T-helper 17 cell (primary cell): ENCODE measurements around the gene NPPB. TPM values are rescaled to one million over a fixed set of nuclear protein-coding genes. Genes with fewer than 3 reads are reported as not detected.

Experiments used
- ATAC-seq: fragments of 150-1000 bp; cut with Tn5 transposase; 2 replicates; pipeline ENCODE4 v1.10.0; 2021; ENCODE audit warnings: mild to moderate bottlenecking, moderate library complexity
- DNase-seq, 3 donors: peaks; one replicate each; pipeline versions ENCODE4 v3.0.0 to v3.0.0-alpha.2; 2020 to 2021
- H3K9me3 ChIP-seq: one replicate; pipeline ENCODE4 v1.7.0; 2013; ENCODE audit warnings: low read length, mild to moderate bottlenecking; ENCODE audit not compliant: control insufficient read depth, poor library complexity, severe bottlenecking
- H3K27ac Mint-ChIP-seq: one replicate; pipeline ENCODE4 v1.8.0; 2022; ENCODE audit warnings: mild to moderate bottlenecking, moderate library complexity, mixed read lengths
- H3K27me3 Mint-ChIP-seq: one replicate; pipeline ENCODE4 v1.8.0; 2022; ENCODE audit warnings: mixed read lengths
- H3K36me3 Mint-ChIP-seq: one replicate; pipeline ENCODE4 v1.8.0; 2022; ENCODE audit warnings: low read depth, mixed read lengths
- H3K4me1 Mint-ChIP-seq: one replicate; pipeline ENCODE4 v1.8.0; 2022; ENCODE audit warnings: mild to moderate bottlenecking, mixed read lengths
- H3K4me3 Mint-ChIP-seq: one replicate; pipeline ENCODE4 v1.8.0; 2022; ENCODE audit warnings: mild to moderate bottlenecking, moderate library complexity, mixed read lengths
- total RNA-seq, 4 donors: library from RNA in 2 of 4; stranded (reverse) in 2 of 4; gene quantifications; one replicate each; pipeline ENCODE4 v1.2.3 and lab custom pipeline; 2022 to 2026

Gene NPPB
- total RNA-seq, 2 donors from 2014 or later = not detected

DNA sequence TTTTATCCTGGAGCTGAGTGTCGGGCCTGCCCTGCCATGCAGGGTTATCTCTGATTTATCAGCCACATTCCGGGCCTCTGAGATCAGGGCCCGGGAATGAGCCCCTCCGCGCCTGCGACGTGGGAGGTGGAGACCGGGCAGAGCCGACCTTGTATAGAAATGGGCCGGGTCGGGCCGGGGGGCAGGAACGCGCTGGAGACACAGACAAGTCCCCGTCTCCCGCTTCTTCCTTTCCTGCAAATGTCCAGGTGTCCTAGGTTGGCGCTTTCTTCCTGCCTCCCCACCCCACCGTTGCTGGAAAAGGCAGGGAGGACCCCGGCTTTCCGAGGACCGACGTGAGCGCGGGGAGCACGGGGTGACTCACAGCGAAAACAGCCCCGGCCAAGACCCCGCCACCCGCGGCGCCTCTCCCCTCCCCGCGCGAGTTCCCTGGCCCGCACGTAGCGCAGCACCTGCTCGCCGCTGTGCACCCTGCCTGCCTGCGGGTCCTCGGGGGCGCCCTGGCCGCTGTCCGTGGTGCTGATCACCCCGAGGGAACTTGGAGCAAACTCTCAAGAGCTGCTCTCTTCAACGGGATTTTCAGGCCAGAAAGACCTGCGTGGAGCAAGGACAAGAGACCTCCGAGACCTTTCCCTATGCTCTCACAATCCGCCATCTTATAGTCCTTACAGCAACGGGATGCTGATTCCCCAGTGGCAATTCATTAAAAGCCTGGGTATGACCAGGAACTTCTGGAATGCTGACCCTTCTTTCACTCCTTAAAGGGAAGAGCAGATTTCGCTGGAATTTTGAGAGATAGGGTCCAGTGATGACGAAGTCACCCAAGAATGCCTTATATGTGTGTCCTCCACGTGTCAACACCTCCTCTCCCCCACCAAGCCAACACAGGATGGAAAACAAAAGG lies 475 bp upstream of the NPPB start:
- H3K4me1 Mint-ChIP-seq = no peaks in the 10 kb centered on the region
- peak; percentile 83 for ATAC-seq
- H3K27ac Mint-ChIP-seq = no peak overlapping the region
- H3K36me3 Mint-ChIP-seq = peaks cover 2% of the 10 kb centered on the region
- H3K4me3 Mint-ChIP-seq = no peak overlapping the region
- peak; percentile 46 to 71 (median 49) for DNase-seq
- H3K9me3 ChIP-seq = no peaks in the 10 kb centered on the region
- H3K27me3 Mint-ChIP-seq = peaks cover 68% of the 10 kb centered on the region

DNA sequence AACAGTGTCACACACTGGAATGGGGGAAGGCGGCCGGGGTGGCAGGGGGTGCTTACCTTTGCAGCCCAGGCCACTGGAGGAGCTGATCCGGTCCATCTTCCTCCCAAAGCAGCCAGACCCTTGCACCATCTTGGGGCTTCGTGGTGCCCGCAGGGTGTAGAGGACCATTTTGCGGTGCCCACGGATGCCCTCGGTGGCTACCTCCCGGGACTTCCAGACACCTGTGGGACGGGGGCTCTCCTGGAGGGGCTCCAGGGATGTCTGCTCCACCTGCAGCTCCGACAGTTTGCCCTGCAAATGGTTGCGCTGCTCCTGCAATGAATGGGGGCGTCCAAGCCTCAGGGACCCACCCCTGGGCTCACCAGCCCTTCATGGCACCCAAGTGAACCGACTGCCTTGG lies 587 bp downstream of the NPPB start:
- no peak for ATAC-seq
- no peaks in the 10 kb centered on the region for H3K4me1 Mint-ChIP-seq
- H3K4me3 Mint-ChIP-seq = no peak overlapping the region
- H3K9me3 ChIP-seq = no peaks in the 10 kb centered on the region
- no peak for DNase-seq
- peaks cover 75% of the 10 kb centered on the region for H3K27me3 Mint-ChIP-seq
- no peak overlapping the region for H3K27ac Mint-ChIP-seq
- peaks cover 2% of the 10 kb centered on the region for H3K36me3 Mint-ChIP-seq

DNA sequence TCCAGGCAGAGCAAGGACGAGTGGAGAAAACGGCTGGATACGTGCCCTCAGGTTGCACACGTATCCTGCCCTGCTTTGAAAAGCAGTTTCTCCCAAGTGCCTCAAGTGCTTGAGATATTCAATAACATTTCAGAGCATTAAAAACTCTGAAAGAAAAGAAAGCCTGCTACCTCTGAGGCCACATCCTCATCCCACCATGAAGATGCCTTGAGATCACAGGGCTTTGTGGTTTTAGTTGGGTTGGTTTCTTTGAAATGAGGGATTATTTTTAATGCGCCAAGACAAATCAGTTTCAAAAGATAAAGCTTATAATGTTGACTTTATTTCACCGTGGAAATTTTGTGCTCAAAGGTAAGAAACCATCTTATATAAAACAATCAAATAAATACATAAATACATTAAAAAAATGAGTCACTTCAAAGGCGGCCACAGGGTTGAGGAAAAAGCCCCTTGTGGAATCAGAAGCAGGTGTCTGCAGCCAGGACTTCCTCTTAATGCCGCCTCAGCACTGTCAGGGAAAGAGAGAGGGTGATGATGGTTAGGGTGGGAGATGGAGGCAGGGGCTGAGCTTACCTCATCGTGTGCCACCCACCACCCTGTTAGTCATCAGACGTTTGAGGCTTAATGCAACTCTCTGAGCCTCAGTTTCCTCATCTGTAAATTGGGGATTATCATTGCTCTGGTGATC lies 1.4 kb downstream of the NPPB start:
- no peak overlapping the region for H3K4me3 Mint-ChIP-seq
- no peaks in the 10 kb centered on the region for H3K9me3 ChIP-seq
- H3K27ac Mint-ChIP-seq = no peak overlapping the region
- ATAC-seq (no peak), DNase-seq (no peak)
- peaks cover 2% of the 10 kb centered on the region for H3K36me3 Mint-ChIP-seq
- no peaks in the 10 kb centered on the region for H3K4me1 Mint-ChIP-seq
- H3K27me3 Mint-ChIP-seq = peaks cover 74% of the 10 kb centered on the region

DNA sequence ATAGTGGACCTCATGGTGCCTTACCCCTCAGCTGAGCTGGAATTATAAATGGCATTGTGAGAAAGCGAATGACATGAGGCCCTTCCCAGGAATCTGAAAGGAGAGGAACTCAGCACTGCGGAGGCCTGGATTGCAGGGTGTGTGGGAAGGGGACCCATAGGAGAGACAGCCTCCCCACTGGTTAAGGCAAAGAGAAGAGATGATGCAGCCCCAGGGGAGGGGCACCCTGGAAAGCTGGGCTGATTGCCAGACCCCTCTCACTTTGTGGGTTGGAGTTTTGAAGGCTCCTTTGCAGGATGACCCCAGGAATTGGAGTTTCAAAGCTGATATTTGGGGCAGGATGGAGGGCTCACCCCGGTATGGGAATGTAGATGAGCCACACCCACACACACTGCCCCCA lies 2.0 kb downstream of the NPPB start:
- H3K4me3 Mint-ChIP-seq = no peak overlapping the region
- peaks cover 69% of the 10 kb centered on the region for H3K27me3 Mint-ChIP-seq
- no peak overlapping the region for H3K27ac Mint-ChIP-seq
- DNase-seq = no peak
- no peak for ATAC-seq
- H3K4me1 Mint-ChIP-seq = no peaks in the 10 kb centered on the region
- H3K36me3 Mint-ChIP-seq = peaks cover 2% of the 10 kb centered on the region
- no peaks in the 10 kb centered on the region for H3K9me3 ChIP-seq

DNA sequence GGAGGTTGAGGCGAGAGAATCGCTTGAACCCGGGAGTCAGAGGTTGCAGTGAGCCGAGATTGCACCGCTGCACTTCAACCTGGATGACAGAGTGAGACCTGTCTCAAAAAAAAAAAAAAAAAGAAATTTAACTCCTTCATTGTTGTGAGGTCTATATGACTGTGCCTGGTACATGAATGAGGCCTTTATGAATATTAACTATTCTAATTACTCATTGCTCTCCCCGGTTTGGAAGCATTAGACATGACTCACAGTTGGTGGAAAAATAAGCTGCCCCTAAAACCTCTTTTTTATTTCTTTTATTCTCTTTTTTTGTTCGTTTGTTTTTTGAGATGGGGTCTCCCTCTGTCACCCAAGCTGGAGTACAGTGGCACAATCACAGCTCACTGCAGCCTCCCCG lies 3.3 kb downstream of the NPPB start:
- H3K4me3 Mint-ChIP-seq = no peak overlapping the region
- no peaks in the 10 kb centered on the region for H3K4me1 Mint-ChIP-seq
- DNase-seq = no peak
- peaks cover 69% of the 10 kb centered on the region for H3K27me3 Mint-ChIP-seq
- no peaks in the 10 kb centered on the region for H3K9me3 ChIP-seq
- no peak for ATAC-seq
- H3K36me3 Mint-ChIP-seq = peaks cover 2% of the 10 kb centered on the region
- no peak overlapping the region for H3K27ac Mint-ChIP-seq

DNA sequence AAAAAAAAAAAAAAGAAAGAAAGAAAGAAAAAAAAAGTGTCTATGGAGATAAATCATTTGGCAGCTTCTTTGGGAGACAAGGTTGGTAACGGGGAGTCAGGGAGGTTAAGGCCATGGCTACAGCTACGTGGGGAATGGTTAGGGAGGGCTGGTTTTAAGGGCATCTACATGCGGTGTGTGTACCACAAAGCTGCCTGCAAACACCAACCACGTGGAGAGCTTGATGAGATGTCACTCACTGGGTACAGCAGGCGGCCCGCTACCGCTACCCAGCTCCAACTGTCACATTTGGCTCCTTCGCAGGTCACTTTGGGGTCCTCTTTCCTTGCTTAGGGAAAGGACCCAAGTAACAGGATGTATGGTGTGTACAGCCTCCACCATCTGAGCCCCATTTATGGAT lies 4.2 kb downstream of the NPPB start:
- H3K4me1 Mint-ChIP-seq = no peaks in the 10 kb centered on the region
- ATAC-seq (no peak), DNase-seq (no peak)
- H3K27ac Mint-ChIP-seq = no peak overlapping the region
- H3K4me3 Mint-ChIP-seq = no peak overlapping the region
- H3K27me3 Mint-ChIP-seq = peaks cover 68% of the 10 kb centered on the region
- H3K9me3 ChIP-seq = no peaks in the 10 kb centered on the region
- H3K36me3 Mint-ChIP-seq = peaks cover 2% of the 10 kb centered on the region

DNA sequence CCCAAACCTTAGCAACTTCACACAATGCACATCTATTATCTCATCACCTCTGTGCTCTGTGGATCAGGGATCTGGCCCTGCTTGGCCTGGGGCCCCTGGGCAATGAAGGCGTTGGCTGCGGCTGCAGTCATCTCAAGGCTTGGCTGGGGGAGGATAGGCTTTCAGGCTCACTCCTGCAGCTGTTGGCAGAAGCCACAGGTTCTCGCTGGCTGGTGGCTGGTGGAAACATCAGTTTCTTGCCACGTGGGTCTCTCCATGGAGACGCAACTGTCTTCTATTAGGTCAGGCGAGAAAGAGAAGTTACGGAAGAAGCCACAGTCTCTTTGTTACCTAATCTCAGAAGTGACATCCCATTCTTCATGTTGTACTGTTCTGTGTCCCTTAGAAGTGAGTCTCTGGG lies 7.6 kb downstream of the NPPB start:
- H3K4me3 Mint-ChIP-seq = no peak overlapping the region
- H3K27me3 Mint-ChIP-seq = peaks cover 40% of the 10 kb centered on the region
- DNase-seq (no peak), ATAC-seq (no peak)
- H3K4me1 Mint-ChIP-seq = no peaks in the 10 kb centered on the region
- H3K27ac Mint-ChIP-seq = no peak overlapping the region
- H3K9me3 ChIP-seq = no peaks in the 10 kb centered on the region
- peaks cover 2% of the 10 kb centered on the region for H3K36me3 Mint-ChIP-seq

DNA sequence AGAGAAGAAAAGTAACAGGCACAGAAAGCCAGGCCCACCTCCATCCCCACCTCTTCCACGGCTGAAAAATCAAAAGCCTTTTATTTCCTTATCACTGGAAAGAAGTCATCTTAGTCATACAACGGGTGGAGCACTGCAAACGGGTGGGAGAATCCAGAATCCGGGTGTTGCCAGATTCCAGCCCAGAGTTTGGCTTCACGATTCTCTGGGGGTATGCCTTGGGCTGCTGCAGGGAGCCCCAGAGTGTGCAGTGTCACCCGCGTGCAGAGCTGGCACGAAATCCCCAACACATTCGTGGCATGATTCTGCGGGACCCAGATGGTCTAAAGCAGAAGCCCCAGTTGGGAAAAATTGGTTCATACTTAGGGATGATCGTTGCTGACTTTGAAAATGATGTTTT lies 8.6 kb downstream of the NPPB start:
- H3K27ac Mint-ChIP-seq = peak overlapping the region; percentile 45
- ATAC-seq = no peak
- no peaks in the 10 kb centered on the region for H3K4me1 Mint-ChIP-seq

DNA sequence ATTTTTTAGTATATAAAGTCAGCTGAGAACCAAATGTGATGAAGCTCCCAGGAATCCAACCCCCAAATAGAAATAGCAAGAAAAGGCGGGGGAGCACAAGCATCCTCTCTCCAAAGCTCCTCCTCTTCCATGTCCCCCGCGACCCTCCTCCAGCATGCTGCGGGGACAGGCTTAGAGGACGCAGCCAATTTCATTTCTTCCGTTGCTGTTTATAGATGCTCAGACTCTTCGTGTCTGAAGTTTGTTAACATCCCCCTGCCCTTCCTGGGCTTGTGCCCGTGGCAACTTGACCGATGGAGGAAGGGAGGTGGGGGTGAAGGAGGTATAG lies 10.4 kb downstream of the NPPB start:
- Mint-ChIP-seq H3K4me1 (peaks cover 5% of the 10 kb centered on the region), H3K4me3 (no peak overlapping the region), H3K36me3 (peaks cover 7% of the 10 kb centered on the region), H3K27me3 (peaks cover 28% of the 10 kb centered on the region), H3K27ac (no peak overlapping the region)
- DNase-seq = no peak
- no peaks in the 10 kb centered on the region for H3K9me3 ChIP-seq
- ATAC-seq = no peak

More for the DNA sequence above, 8.6 kb downstream of the NPPB start:
- no peak for DNase-seq
- no peaks in the 10 kb centered on the region for H3K9me3 ChIP-seq
- H3K36me3 Mint-ChIP-seq = peaks cover 2% of the 10 kb centered on the region
- H3K4me3 Mint-ChIP-seq = no peak overlapping the region
- peaks cover 34% of the 10 kb centered on the region for H3K27me3 Mint-ChIP-seq

DNA sequence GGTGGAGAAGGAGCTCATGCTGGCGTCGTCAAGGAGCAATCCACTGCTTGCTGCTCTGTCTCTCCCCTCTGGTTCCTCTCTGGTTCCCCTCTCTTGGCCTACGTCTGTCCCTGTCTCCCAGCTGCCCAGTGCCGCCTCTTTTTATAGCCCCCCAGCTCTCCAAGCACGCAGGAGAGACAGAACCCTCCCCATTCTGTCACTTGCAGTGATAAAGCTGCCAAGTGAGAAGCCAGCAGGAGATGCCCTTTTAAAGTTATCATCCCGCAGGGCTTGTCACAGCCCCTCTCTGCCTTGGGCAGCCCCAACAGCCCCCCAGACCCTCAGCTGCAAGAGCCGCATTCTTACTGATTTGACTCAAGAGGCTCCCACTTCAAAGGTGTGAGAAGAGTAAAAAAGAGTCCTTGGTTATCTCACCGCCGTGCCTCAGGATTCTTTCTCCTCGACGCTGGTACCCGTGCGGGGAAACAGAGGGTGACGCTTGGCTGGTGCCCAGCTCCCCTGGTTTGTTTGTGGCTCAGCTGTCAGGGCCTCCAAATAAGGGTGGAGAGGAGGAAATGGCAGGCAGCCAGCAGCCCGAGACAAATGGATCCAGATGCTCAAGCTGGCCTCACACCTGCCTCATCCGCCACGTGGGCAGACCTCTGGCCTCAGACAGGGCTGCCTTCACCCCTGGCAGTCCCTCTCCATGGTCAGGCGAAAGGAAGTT lies 10.9 kb downstream of the NPPB start, which contains the start of gene NPPA:
NPPA (minus strand) TSS at position 117 of the 706 bp plus-strand sequence; CDS start at position 18, 99 bp downstream.
- DNase-seq (no peak), ATAC-seq (no peak)
- H3K36me3 Mint-ChIP-seq = peaks cover 7% of the 10 kb centered on the region
- H3K9me3 ChIP-seq = no peaks in the 10 kb centered on the region
- H3K27me3 Mint-ChIP-seq = peaks cover 23% of the 10 kb centered on the region
- peaks cover 6% of the 10 kb centered on the region for H3K4me1 Mint-ChIP-seq
- no peak within 1 kb of the TSS for H3K4me3 Mint-ChIP-seq
- no peak within 1 kb of the TSS for H3K27ac Mint-ChIP-seq

DNA sequence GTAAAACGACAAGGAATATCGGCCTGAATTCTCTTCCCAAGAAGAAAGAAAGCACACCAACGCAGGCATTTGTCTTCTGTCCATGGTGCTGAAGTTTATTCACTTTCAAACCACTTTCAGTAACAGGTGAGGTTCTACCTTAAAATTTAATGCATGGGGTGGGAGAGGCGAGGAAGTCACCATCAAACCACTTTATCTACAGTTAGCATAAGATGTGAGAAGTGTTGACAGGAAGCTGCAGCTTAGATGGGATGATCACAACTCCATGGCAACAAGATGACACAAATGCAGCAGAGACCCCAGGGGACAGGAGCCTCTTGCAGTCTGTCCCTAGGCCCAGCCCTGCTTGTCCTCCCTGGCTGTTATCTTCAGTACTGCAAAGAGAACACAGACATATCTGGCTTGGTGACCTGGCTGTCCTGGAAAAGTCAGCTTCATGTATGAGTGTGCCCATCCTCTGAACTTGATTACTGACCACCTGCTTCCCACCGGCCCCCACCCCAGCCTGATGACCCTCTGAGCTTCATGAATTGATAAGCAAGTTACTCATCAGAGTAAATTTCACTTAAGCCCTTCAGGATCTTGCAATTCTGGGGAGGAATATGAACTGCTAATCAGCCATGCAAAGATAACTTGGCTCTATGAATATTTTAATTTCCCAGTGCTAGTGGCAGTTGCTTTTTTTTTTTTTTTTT lies 13.0 kb downstream of the NPPB start:
- H3K27ac Mint-ChIP-seq = no peak overlapping the region
- peaks cover 6% of the 10 kb centered on the region for H3K36me3 Mint-ChIP-seq
- ATAC-seq = no peak
- H3K4me3 Mint-ChIP-seq = no peak overlapping the region
- DNase-seq = no peak
- peaks cover 8% of the 10 kb centered on the region for H3K4me1 Mint-ChIP-seq
- H3K27me3 Mint-ChIP-seq = peaks cover 12% of the 10 kb centered on the region
- H3K9me3 ChIP-seq = no peaks in the 10 kb centered on the region

DNA sequence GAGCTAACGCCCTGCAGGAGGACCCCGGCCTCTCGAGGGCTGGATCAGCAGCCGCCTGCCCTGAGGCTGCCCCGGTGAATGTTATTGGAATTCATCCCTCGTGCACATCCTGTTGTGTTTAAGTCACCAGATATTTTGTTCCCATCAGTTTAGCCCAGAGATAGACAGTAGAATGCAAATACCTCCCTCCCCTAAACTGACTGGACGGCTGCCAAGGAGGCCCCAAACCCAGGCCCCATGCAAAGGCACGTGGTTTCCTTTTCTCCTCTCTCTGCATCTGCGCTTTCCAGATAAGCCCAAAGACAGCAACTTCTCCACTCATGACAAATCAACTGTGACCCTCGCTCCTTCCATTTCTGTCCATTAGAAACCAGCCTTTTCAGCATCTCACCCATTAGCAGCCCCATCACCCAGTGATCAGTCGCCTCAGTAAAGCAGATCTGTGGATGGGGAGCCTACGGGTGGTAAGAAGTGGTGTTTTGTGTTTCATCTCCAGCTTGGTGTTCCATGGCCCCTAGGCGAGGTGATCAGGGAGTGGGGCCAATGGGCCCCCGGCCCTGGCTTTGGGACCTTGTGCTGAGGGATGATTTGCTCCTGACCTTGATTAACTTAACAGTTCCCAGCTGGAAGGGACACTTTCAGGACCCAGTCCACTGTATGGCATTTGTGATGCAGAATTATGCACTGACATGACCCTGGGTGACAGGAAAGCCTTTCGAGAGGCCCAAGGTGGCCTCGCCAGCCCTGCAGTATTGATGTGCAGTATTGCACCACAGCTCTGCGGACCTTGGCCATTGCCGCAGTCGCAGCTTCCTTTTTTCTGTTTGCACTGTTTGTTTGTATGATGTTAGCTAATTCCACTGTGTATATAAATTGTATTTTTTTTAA lies 16.3 kb downstream of the NPPB start:
- Mint-ChIP-seq H3K36me3 (peaks cover 8% of the 10 kb centered on the region), H3K27me3 (no peaks in the 10 kb centered on the region), H3K4me3 (no peak overlapping the region), H3K27ac (no peak overlapping the region), H3K4me1 (peaks cover 13% of the 10 kb centered on the region)
- DNase-seq (no peak), ATAC-seq (no peak)
- no peaks in the 10 kb centered on the region for H3K9me3 ChIP-seq
